KMS-11 (cell line): ENCODE results near the gene PAEP.
"Not testable (repeated sequence)": the region's sequence is repeated elsewhere in the genome, so short reads cannot be mapped to it uniquely, and the experiment has no call there.

ENCODE experiments used
- H2AFZ ChIP-seq: fragments of 200-600 bp; sonication (generic); 2 replicates; pipeline ENCODE4 v1.6.1; 2016; ENCODE audit warnings: antibody characterized with exemption, mixed run types, low read depth
- H3K27ac ChIP-seq: fragments of 200-600 bp; sonication (generic); 2 replicates; pipeline ENCODE4 v1.6.1; 2016; ENCODE audit warnings: mild to moderate bottlenecking, mixed run types
- H3K27me3 ChIP-seq: fragments of 200-600 bp; sonication (generic); 2 replicates; pipeline ENCODE4 v1.6.1; 2017; ENCODE audit warnings: mild to moderate bottlenecking, low read depth, mixed run types, moderate library complexity; ENCODE audit not compliant: insufficient read depth
- H3K36me3 ChIP-seq: fragments of 200-600 bp; sonication (generic); 2 replicates; pipeline ENCODE4 v1.6.1; 2017; ENCODE audit warnings: mild to moderate bottlenecking, mixed run types; ENCODE audit not compliant: insufficient read depth
- H3K4me1 ChIP-seq: fragments of 200-600 bp; sonication (generic); 2 replicates; pipeline ENCODE4 v1.6.1; 2016; ENCODE audit warnings: mild to moderate bottlenecking, low read depth, mixed run types; ENCODE audit not compliant: poor library complexity, severe bottlenecking
- H3K4me2 ChIP-seq: fragments of 200-600 bp; sonication (generic); 2 replicates; pipeline ENCODE4 v1.7.0; 2016; ENCODE audit warnings: mild to moderate bottlenecking, mixed run types
- H3K4me3 ChIP-seq: fragments of 200-600 bp; sonication (generic); IDR thresholded peaks from 2 replicates; pipeline ENCODE4 v1.6.1; 2017; ENCODE audit warnings: low read depth, low read length, mixed read lengths; ENCODE audit not compliant: insufficient read depth
- H3K79me2 ChIP-seq: fragments of 200-600 bp; sonication (generic); 2 replicates; pipeline ENCODE4 v1.6.1; 2016; ENCODE audit warnings: low read depth, mixed run types; ENCODE audit not compliant: insufficient read depth
- H3K9ac ChIP-seq: fragments of 200-600 bp; sonication (generic); 2 replicates; pipeline ENCODE4 v1.6.1; 2016; ENCODE audit warnings: mild to moderate bottlenecking, mixed run types
- H4K20me1 ChIP-seq: fragments of 200-600 bp; sonication (generic); 2 replicates; pipeline ENCODE4 v1.6.1; 2016; ENCODE audit warnings: mild to moderate bottlenecking, mixed run types; ENCODE audit not compliant: insufficient read depth
- CTCF ChIP-seq: fragments of 200-600 bp; sonication (generic); conservative IDR thresholded peaks from 2 replicates; pipeline ENCODE4 v1.6.1; 2017; ENCODE audit warnings: low read depth, mild to moderate bottlenecking, antibody characterized with exemption, low read length, moderate library complexity, mixed read lengths

PAEP gene

GRCh38 chr9:135561391-135562234 is at the start of gene PAEP:
PAEP (plus strand) TSS chr9:135561756.
- no peak within 1 kb of the TSS for H3K9ac ChIP-seq
- H3K27me3 ChIP-seq, result peaks cover 25% of the 10 kb centered on the region; the same call in 1 of the 2 replicates
- H3K79me2 ChIP-seq, result no peaks in the 10 kb centered on the region
- TF ChIP-seq CTCF, result no peak
- H3K4me2 ChIP-seq, result no peak within 1 kb of the TSS
- H4K20me1 ChIP-seq, result no peaks in the 10 kb centered on the region
- no peaks in the 10 kb centered on the region for H3K4me1 ChIP-seq
- no peak within 1 kb of the TSS for H3K27ac ChIP-seq
- H3K4me3 ChIP-seq, result no peak within 1 kb of the TSS
- H3K36me3 ChIP-seq, result no peaks in the 10 kb centered on the region
- no peak within 1 kb of the TSS for H2AFZ ChIP-seq

- TF ChIP-seq CTCF, result no peak
- H2AFZ ChIP-seq, result no peak overlapping the region
- no peak overlapping the region for H3K4me2 ChIP-seq
- no peaks in the 10 kb centered on the region for H3K79me2 ChIP-seq
- no peak overlapping the region for H3K27ac ChIP-seq
- H3K4me1 ChIP-seq, result no peaks in the 10 kb centered on the region
- H3K9ac ChIP-seq, result no peak overlapping the region
- no peak overlapping the region for H3K4me3 ChIP-seq
- H3K27me3 ChIP-seq, result peaks cover 67% of the 10 kb centered on the region
- no peaks in the 10 kb centered on the region for H4K20me1 ChIP-seq
- no peaks in the 10 kb centered on the region for H3K36me3 ChIP-seq
Observed at GRCh38 chr9:135512241-135512603, 49.3 kb upstream of the PAEP start.

- no peaks in the 10 kb centered on the region for H3K79me2 ChIP-seq
- H3K4me1 ChIP-seq, result no peaks in the 10 kb centered on the region
- peaks cover 72% of the 10 kb centered on the region for H3K27me3 ChIP-seq
- no peak overlapping the region for H3K4me3 ChIP-seq
- no peak overlapping the region for H3K9ac ChIP-seq
- TF ChIP-seq CTCF, result no peak
- H2AFZ ChIP-seq, result no peak overlapping the region
- no peaks in the 10 kb centered on the region for H4K20me1 ChIP-seq
- no peaks in the 10 kb centered on the region for H3K36me3 ChIP-seq
- no peak overlapping the region for H3K27ac ChIP-seq
- no peak overlapping the region for H3K4me2 ChIP-seq
Observed at GRCh38 chr9:135512904-135513303, 48.7 kb upstream of the PAEP start.

- Histone ChIP-seq H3K79me2 (no peaks in the 10 kb centered on the region), H3K4me1 (no peaks in the 10 kb centered on the region), H3K4me2 (no peak overlapping the region), H3K36me3 (no peaks in the 10 kb centered on the region), H3K27me3 (peaks cover 77% of the 10 kb centered on the region), H2AFZ (no peak overlapping the region), H3K4me3 (no peak overlapping the region), H4K20me1 (no peaks in the 10 kb centered on the region), H3K9ac (no peak overlapping the region), H3K27ac (no peak overlapping the region)
- TF ChIP-seq CTCF, result no peak
Observed at GRCh38 chr9:135513351-135513846, 48.2 kb upstream of the PAEP start.

- not testable (repeated sequence) for H2AFZ ChIP-seq, H4K20me1 ChIP-seq, H3K4me3 ChIP-seq, H3K4me2 ChIP-seq, H3K9ac ChIP-seq, H3K27ac ChIP-seq, H3K36me3 ChIP-seq, H3K4me1 ChIP-seq, H3K79me2 ChIP-seq
- H3K27me3 ChIP-seq, result peaks cover 78% of the 10 kb centered on the region
Observed at GRCh38 chr9:135513906-135514305, 47.6 kb upstream of the PAEP start.
